Cardiac septum (tissue), 1 donor: Measurements from ENCODE around the gene HOXC4. TPM values are rescaled to one million over a fixed set of nuclear protein-coding genes. Genes with fewer than 3 reads are reported as not detected.
A peak's percentile ranks its signal among the peaks of the same experiment; 100 is the strongest.

ENCODE experiments used
- DNase-seq: peaks from one replicate; pipeline ENCODE4 v3.0.0-alpha.2; 2020; ENCODE audit warnings: low spot score
- intact Hi-C: fragments of 100-400 bp; cut with DNase I; formaldehyde crosslinking; loops from one replicate; pipeline ENCODE4 v1.14.0; 2022
- long read RNA-seq: library from polyadenylated mRNA; unstranded; transcript quantifications from one replicate; pipeline ENCODE4 v2.0.0, GENCODE V29; 2021
- total RNA-seq: library from RNA; stranded (reverse); fragmentation: NEBNext Ultra II Directional; extraction: Animal tissue kit (Norgen Biotek cat#: 25700); gene quantifications from one replicate; pipeline ENCODE4 v1.2.1, GENCODE V29; 2021
- donor health status: DM: no; HTN: no; CAD: no.

The HOXC4 gene
- not detected for total RNA-seq
- long read RNA-seq, partial matches to known transcripts: 0 of 1 reads
- long read RNA-seq, other reads (novel, unspliced or antisense): 1 of 1 reads

GRCh38 chr12:54053751-54054741, at the start of gene HOXC4:
Gene HOXC4 (plus strand): TSS chr12:54053835. CDS start chr12:54053923, 88 bp downstream.
- no peak for DNase-seq
- intact Hi-C loops: no loop called here

DNA sequence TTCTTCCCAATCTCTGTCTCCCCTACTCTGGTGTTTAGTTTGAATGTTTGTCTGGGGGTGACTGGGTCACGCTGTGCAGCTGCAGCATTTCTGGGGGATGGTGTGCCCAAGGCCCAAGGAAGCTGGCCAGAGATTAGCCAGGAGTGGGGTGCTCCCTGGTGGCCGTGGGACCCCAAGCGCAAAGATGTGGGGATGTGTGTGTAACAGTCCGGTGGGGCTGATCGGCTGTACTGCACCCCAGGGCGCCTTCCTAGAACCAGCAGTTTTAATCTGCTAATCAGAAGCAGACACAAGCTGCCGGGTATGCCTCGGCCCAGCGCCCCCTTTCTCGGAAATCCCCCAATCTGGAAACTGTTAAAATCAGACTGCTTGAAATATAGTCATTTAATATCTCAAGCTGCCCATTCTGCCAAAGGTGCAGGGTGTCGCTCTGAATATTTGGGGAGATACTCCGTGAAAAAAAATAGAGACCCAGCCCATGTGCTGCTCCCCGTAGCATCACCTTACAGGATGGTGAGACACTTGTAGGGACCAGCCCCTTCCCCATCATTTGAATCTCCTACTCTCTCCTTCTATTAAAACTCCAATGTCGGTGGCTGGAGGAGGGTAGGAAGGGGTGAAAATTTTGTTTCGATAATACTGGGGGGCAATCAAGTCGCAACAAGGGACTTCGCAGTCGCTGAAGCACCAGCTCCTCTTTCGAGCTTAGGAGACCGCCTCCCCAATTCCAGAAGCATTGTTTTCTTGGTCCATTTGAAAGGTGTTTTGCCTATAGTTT, 49.4 kb upstream of the HOXC4 start:
- intact Hi-C loops: no loop called here
- no peak for DNase-seq

DNA sequence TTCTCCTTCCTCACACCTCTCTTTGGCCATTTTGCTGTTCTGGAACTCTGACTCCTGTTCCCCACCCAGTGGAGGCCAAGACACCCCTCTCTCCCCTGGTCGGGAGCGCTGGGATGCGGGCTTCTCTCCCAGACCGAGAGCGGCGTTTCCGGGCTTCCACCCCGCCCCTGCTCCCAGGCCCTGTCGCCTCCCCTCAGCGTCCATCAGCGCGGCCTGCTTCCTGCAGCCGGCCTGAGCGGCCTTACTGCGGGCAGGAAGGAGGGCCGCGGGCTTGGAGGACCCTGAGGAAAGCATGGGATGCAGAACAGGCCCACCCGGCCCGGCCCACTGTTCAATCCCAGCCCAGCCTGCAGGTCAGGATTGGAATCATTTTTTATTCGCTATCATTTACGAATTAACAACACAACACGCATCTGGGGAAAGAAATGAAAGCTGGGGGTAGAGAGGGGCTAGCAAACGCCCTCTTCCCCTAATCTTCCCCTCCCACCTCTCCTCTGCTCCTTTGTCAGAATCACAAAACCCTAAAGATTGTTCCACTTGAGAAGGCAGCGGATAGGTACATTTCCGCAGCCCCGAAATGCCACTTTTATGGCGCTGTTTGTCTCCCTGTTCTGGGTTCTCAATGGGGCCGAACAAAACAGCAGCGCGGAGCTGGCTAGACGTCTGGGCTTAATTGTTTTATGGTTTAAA, 48.6 kb upstream of the HOXC4 start:
- DNase-seq: no peak
- intact Hi-C loops: no loop called here

DNA sequence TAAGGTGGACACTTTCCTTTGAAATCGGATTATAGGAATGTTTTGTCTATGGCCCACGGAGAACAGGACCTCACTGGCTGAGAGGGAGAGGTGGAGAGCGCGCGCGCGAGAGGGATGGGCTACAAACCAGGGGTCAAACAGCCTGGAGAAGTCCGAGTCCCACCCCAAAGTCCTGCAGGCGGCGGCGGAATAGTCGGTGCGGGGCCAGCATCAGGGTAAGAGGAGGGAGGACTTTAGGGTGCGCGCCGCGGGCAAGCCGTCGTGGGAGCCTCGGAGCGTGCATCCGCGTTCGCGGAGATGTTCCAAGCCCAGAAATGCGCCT, 48.1 kb upstream of the HOXC4 start:
- no peak for DNase-seq
- intact Hi-C loops: no loop called here

DNA sequence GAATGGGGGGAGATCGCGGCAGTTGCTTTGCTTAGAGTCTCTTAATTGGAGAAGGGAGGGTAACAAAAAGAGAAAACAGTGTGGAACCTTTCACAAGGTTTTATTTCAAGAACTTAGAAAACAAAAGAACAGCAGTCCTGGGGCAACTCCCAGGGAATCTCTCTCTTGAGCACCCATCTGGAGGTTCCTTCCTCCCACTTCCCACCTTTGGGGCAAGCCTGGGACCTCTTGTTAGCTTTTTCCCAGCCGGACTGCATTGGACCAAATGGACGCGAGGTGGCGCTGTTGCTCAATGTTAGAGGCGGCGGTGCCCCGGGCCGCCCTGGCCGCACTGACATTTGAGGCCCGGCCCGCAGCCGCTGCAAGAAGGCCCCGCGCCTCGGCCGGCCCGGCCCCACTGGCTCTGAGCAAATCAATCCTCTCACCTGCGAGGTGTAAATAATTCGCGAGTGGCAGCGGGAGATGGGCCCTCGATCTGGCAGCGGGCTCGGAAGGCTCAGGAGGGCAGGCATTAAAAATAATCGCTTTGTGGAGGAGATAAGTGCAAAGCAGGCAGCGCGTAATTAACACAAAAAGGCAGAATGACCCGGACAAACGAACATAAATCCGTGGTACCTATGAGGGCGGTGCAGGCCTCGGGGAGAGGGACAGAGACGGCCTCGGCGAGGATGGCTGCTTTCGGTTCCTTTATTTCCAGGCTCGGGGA, 47.6 kb upstream of the HOXC4 start:
- intact Hi-C loops: loop anchor here (2.0 kb wide), 1 partner anchor 195 kb away; no protein-coding TSS in a partner anchor

DNA sequence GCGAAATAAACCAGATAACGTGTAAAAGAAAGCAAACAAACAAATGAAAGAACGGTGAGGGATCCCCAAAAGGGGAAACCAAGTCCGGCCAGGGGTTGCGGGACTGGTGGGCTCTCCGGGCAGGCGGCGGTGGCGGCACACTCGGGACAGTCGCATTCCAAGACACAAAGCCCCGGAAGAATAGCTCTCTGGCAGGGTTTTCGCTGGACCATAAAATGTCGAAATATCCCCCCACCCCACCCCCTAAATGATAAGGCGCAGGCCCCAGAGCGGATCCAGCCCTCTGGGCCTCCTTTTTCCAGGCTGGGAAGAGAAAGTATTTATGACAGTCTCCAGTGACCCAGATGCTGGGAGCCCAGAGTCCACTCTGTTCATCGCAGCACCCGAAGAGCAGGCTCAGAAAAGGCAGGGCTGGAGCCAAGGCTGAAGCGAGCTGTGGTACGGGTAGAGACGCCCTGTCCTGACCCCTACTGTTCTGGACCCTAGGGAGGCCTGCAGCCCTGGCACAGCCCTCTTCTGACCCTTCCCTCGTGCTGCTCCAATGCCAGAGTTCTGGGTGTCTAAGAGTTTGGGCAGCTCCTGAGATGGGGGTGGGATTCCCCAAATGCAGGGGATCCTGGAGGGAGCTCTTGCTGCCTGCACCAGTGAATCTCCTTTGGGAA, 46.9 kb upstream of the HOXC4 start:
- intact Hi-C loops: loop anchor here (2.0 kb wide), 1 partner anchor 194 kb away; no protein-coding TSS in a partner anchor
- DNase-seq: no peak

More for the DNA sequence above, 47.6 kb upstream of the HOXC4 start:
- peak; percentile 94 for DNase-seq

DNA sequence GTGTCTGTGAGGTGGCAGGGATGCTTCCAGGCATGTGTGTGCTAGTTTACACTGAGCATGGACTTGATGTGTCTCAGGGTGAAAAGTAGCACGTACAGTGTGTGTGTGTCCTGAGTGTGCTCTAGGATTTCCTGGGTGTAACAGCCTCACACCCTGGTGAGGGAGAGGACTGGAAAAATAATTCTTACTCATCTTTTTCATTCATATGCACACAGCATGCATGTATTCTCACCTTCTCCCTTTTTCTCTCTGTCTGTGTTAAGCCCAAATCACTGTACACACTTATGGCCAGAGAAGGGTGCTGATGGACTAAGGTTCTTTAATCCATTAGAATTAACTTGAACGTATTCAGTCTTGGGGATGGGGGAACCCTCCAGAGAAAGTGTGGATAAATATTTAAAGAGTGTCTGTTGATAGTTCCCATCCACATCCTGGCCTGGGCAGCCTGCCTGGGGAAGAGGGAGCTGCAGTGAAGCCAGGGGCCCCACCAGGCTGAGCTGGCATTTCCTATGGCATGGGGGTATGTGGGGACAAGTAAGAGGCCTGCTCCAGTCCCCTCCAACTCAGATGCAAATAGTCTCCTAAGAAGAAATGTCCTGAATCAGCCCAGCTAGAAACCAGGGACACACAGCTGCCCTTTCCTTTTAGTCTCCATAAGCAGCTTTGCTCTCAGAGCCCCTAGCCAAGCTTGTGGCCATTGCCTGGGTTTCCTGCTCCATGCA, 45.9 kb upstream of the HOXC4 start:
- no peak for DNase-seq
- intact Hi-C loops: loop anchor here (2.0 kb wide), 1 partner anchor 193 kb away; no protein-coding TSS in a partner anchor

- intact Hi-C loops: no loop called here
- DNase-seq: no peak
These were observed 45.4 kb upstream of the HOXC4 start for GRCh38 chr12:54008260-54008552.

DNA sequence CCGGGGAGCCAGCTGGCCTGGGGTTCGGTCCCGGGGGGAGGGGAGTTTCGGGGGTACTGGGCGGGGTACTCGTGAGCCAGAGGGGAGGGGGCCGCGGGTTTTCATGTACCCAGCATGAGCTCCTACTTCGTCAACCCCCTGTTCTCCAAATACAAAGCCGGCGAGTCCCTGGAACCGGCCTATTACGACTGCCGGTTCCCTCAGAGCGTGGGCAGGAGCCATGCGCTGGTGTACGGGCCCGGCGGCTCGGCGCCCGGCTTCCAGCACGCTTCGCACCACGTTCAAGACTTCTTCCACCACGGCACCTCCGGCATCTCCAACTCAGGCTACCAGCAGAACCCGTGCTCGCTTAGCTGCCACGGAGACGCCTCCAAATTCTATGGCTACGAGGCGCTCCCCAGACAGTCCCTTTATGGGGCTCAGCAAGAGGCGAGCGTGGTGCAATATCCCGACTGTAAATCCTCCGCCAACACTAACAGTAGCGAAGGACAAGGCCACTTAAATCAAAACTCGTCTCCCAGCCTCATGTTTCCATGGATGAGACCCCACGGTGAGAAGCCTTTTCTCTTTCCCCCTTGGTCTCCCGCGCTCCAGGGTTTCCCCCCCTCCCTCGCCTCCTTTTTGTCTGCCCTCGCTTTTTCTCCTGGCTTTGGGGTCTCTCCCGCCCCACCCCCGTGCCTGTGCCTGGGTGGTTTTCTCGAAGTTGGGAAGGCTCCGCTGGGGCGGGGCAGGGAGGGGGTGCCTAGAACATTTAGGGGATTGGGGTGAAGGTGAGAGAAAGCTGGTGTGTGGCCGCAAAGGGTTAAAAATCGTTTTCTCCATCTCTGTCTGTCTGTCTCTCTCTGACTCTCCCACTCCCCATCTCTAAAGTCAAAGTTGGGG, 44.2 kb upstream of the HOXC4 start:
- intact Hi-C loops: no loop called here
- no peak for DNase-seq

GRCh38 chr12:54010053-54010971, 43.3 kb upstream of the HOXC4 start:
- intact Hi-C loops: no loop called here
- no peak for DNase-seq

GRCh38 chr12:54010972-54011664, 42.5 kb upstream of the HOXC4 start:
- no peak for DNase-seq
- intact Hi-C loops: no loop called here

DNA sequence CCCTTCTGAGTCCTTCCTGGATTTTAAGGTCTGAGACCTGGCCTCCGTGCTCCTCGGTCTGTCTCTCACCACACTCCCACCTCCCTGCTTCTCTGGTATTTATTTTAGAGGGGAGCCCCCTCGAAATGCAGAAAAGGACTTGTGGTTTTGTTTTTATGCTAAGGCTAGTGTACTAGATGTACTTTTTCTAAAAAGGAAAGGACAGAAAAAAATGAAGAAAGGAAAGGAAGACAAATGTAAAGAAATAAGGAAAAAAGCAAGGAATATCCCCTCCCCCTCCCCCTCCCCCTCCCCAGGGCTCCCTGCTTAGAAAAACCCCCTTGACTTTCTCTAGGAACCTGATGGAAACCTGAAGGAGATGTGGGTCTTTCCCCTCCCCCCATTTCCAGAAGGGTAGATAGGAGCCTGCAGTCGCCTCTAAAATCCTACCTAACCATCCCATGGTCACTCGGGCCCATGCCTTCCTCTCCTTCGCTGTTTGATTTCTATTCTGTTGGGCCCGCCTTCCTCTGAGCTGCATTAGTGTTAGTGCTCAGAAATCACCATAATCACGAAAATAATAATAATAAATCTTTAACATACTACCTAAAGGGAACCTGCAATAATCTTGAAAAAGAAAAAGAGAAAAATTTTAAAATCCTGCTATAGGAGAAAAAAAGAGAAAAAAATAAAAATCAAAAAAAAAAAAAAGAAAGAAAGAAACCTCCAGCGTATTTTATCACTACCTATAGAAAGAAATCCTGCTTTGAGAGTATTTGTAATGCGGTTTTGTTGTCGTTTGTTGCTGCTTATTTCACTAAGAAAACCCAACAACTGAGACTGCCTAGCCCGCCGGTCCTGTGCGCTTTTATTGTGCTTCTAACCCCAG, 41.7 kb upstream of the HOXC4 start:
- no peak for DNase-seq
- intact Hi-C loops: no loop called here

GRCh38 chr12:54012631-54013409, 40.8 kb upstream of the HOXC4 start:
- DNase-seq: no peak
- intact Hi-C loops: no loop called here
